Panc1 (cell line): ENCODE measurements around the gene MCF2L. TPM values are rescaled to one million over a fixed set of nuclear protein-coding genes. Genes with fewer than 3 reads are reported as not detected.

Experiments
- ATAC-seq: fragments of 200-7000 bp; cut with Tn5 transposase; 2 replicates; pipeline ENCODE4 v1.9.1; 2020; ENCODE audit warnings: mild to moderate bottlenecking, moderate library complexity
- BruUV-seq: library from RNA; stranded (reverse); fragments of 400-500 nt; replicated peaks from 2 replicates; lab custom pipeline; 2021; lab: Mats Ljungman, UMichigan
- CTCF ChIA-PET: fragments of 300-600 bp; sonication (Branson Sonifier 250); formaldehyde crosslinking; loops from one replicate; lab custom pipeline; 2022; ENCODE audit warnings: antibody characterized with exemption; lab: Charles Lee
- POLR2A ChIA-PET: fragments of 300-600 bp; sonication (Branson Sonifier 250); formaldehyde crosslinking; loops from one replicate; lab custom pipeline; 2022; ENCODE audit warnings: antibody characterized with exemption; lab: Charles Lee
- DNase-seq: peaks from one replicate; pipeline ENCODE4 v3.0.0-alpha.2; 2010; ENCODE audit warnings: low read depth, low spot score
- H3K27ac ChIP-seq: 2 replicates; pipeline ENCODE4 v1.5.1; 2011; ENCODE audit warnings: mild to moderate bottlenecking, low read length, inconsistent platforms
- H3K27me3 ChIP-seq: fragments of 200-500 bp; sonication (Bioruptor generic); 2 replicates; pipeline ENCODE4 v1.6.0; 2014; ENCODE audit warnings: low read length, inconsistent platforms; ENCODE audit not compliant: control insufficient read depth, insufficient read depth
- H3K36me3 ChIP-seq: fragments of 200-500 bp; sonication (Bioruptor generic); 2 replicates; pipeline ENCODE4 v1.5.1; 2014; ENCODE audit warnings: inconsistent platforms, mild to moderate bottlenecking, low read length, moderate library complexity; ENCODE audit not compliant: control insufficient read depth, insufficient read depth
- H3K4me1 ChIP-seq: 2 replicates; pipeline ENCODE4 v1.5.1; 2011; ENCODE audit warnings: inconsistent platforms, mild to moderate bottlenecking, low read length, moderate library complexity; ENCODE audit not compliant: control insufficient read depth, insufficient read depth
- H3K4me3 ChIP-seq, 2 experiments: 2 replicates each; pipeline ENCODE4 v1.5.1; 2011 to 2012; ENCODE audit warnings: low read depth in 2 of 2, low read length in 2 of 2, mild to moderate bottlenecking in 2 of 2, inconsistent platforms in 1 of 2, moderate library complexity in 1 of 2
- H3K9me3 ChIP-seq: fragments of 200-500 bp; sonication (Bioruptor generic); 2 replicates; pipeline ENCODE4 v1.5.1; 2014; ENCODE audit warnings: low read depth, mild to moderate bottlenecking, inconsistent platforms, low read length, moderate library complexity; ENCODE audit not compliant: control insufficient read depth, insufficient read depth
- POLR2AphosphoS5 ChIP-seq: IDR thresholded peaks from 2 replicates; pipeline ENCODE4 v1.6.1; 2012; ENCODE audit warnings: mild to moderate bottlenecking, low read depth, low read length, moderate library complexity
- REST ChIP-seq, 2 experiments: IDR thresholded peaks; 2 replicates each; pipeline ENCODE4 v1.6.1; 2011 to 2012; ENCODE audit warnings: low read depth in 2 of 2, control low read depth in 1 of 2, low read length in 1 of 2, mild to moderate bottlenecking in 1 of 2, moderate library complexity in 1 of 2; ENCODE audit not compliant: insufficient read depth in 1 of 2
- SIN3A ChIP-seq: IDR thresholded peaks from 2 replicates; pipeline ENCODE4 v1.6.1; 2012; ENCODE audit warnings: low read depth, mild to moderate bottlenecking, low read length, moderate library complexity, borderline replicate concordance; ENCODE audit not compliant: insufficient read depth
- TCF7L2 ChIP-seq: IDR thresholded peaks from 2 replicates; pipeline ENCODE4 v1.6.1; 2011; ENCODE audit warnings: mild to moderate bottlenecking, low read depth, low read length, inconsistent platforms
- in situ Hi-C: cut with HindIII; loops from 2 replicates; pipeline ENCODE4 v1.10.0; 2016; ENCODE audit warnings: low sequenced_read_pairs, low pct_unique_long_range_greater_than_20kb
- intact Hi-C: fragments of 100-400 bp; cut with micrococcal nuclease; formaldehyde crosslinking; loops from one replicate; pipeline ENCODE4 v1.10.0; 2022; ENCODE audit not compliant: unreplicated experiment
- total RNA-seq: library from RNA; stranded (reverse); gene quantifications from one replicate; pipeline ENCODE4 v1.2.1, GENCODE V29; 2021; ENCODE audit not compliant: unreplicated experiment
- TF ChIP-seq, protein P1 (sequence below): fragments of 450-650 bp; IDR thresholded peaks from 2 replicates; pipeline ENCODE4 v1.5.1; 2017; ENCODE audit warnings: mild to moderate bottlenecking

Gene MCF2L
- total RNA-seq, 1 experiment from 2014 or later: 0.57 TPM

DNA sequence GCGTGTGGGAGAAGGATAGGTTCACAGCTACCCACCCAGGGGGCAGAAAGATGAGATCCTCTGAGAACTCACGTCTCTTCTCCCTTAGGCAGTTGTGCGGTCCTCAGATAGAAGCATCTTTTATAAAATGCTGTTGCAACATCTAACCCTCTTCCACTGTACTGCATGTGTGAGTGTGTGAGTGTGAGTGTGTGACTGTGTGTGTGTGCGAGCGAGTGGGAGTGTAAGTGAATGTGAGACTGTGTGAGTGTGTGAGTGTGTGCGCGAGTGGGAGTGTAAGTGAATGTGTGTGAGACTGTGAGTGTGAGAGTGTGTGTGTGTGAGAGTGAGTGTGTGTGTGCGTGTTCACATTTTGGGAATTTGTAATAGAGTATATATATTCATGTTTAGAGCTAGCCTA is 81.0 kb downstream of the MCF2L start:
- DNase-seq: no peak
- TF ChIP-seq, protein P1, sequence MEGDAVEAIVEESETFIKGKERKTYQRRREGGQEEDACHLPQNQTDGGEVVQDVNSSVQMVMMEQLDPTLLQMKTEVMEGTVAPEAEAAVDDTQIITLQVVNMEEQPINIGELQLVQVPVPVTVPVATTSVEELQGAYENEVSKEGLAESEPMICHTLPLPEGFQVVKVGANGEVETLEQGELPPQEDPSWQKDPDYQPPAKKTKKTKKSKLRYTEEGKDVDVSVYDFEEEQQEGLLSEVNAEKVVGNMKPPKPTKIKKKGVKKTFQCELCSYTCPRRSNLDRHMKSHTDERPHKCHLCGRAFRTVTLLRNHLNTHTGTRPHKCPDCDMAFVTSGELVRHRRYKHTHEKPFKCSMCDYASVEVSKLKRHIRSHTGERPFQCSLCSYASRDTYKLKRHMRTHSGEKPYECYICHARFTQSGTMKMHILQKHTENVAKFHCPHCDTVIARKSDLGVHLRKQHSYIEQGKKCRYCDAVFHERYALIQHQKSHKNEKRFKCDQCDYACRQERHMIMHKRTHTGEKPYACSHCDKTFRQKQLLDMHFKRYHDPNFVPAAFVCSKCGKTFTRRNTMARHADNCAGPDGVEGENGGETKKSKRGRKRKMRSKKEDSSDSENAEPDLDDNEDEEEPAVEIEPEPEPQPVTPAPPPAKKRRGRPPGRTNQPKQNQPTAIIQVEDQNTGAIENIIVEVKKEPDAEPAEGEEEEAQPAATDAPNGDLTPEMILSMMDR: no peak
- no peak for TF ChIP-seq SIN3A
- TF ChIP-seq TCF7L2: no peak
- TF ChIP-seq REST (IDR thresholded peaks at IDR 0.05; ENCODE audit: insufficient read depth in 1 of 2, low read depth in 2 of 2, low read length in 1 of 2): no peak
- TF ChIP-seq POLR2AphosphoS5: no peak
- POLR2A ChIA-PET: no interaction called here
- H3K9me3 ChIP-seq: no peaks in the 10 kb centered on the region
- H3K27me3 ChIP-seq: no peaks in the 10 kb centered on the region; the same call in 1 of the 2 replicates
- no TSS peak for BruUV-seq
- intact Hi-C loops (loop anchor here (5.0 kb wide), 1 partner anchor 377 kb away; no protein-coding TSS in a partner anchor), in situ Hi-C loops (no loop called here)
- H3K27ac ChIP-seq: no peak overlapping the region
- no peak overlapping the region for H3K4me3 ChIP-seq
- H3K36me3 ChIP-seq: no peaks in the 10 kb centered on the region
- no peaks in the 10 kb centered on the region for H3K4me1 ChIP-seq
- no peak for ATAC-seq
- CTCF ChIA-PET: no interaction called here

DNA sequence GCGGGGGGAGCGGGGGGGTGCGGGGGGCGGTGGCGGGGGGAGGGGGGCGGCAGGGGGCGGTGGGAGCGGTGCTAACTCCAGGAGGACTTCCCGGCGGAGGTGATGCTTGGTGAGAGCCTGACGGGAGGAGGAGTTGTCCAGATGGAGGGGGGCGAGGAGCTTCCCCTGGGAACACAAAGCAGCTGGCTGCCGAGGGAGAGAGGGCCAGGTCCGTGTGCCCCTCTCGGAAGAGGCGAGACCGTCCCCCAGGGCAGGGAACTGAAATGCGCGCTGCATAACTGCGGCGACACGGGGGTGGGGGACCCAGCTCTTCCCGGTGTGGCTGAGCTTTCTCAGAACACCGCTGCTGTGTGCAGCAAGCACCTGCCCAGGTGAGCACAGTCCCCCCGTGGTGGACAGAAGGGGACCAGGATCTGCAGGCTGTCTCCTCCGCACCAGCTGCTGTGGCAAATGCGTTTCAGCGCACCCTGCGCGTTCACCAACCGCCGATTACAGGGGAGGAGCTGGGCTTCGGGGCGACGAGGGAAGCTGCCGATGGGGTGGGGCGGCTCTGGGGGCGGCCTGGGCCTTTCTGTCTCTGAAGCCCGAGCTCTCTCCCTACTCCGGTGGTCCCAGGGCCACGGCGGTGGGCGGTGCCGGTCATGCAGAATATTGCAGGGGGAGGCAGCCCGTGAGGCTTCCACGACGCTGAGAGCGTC is 81.9 kb downstream of the MCF2L start:
- Histone ChIP-seq H3K27me3 (no peaks in the 10 kb centered on the region), H3K4me3 (no peak overlapping the region), H3K36me3 (no peaks in the 10 kb centered on the region), H3K27ac (no peak overlapping the region), H3K9me3 (no peaks in the 10 kb centered on the region), H3K4me1 (no peaks in the 10 kb centered on the region)
- in situ Hi-C loops: no loop called here
- BruUV-seq: no TSS peak
- intact Hi-C loops: loop anchor here (5.0 kb wide), 1 partner anchor 376 kb away; no protein-coding TSS in a partner anchor
- ATAC-seq: no peak
- ChIA-PET CTCF (no interaction called here), POLR2A (no interaction called here)
- TF ChIP-seq SIN3A (no peak), TCF7L2 (no peak), REST (IDR thresholded peaks at IDR 0.05; ENCODE audit: insufficient read depth in 1 of 2, low read depth in 2 of 2, low read length in 1 of 2) (no peak)
- no peak for DNase-seq
